ENCODE measurements around the gene BRMS1. TPM values are rescaled to one million over a fixed set of nuclear protein-coding genes. Genes with fewer than 3 reads are reported as not detected.

BRMS1 gene
- total and polyA plus RNA-seq, 4 experiments from 2014 or later: 49.8 to 78.7 (median 60.5) TPM

- H3K9me3 ChIP-seq (ENCODE audit: control insufficient read depth in 1 of 2, low read length in 2 of 2): no peaks in the 10 kb centered on the region
- Mint-ChIP-seq H3K36me3 (peaks cover 0 to 9% of the 10 kb centered on the region in 2 donors), H3K9me3 (peaks cover 0 to 2% (median 0%) of the 10 kb centered on the region in 8 donors), H3K4me1 (peaks cover 19 to 34% (median 27%) of the 10 kb centered on the region in 4 donors), H3K27me3 (no peaks in the 10 kb centered on the region), H3K4me3 (no peak overlapping the region), H3K27ac (peak overlapping the region in 1 of 7 donors; percentile 61)
- no peak overlapping the region for H3K27ac ChIP-seq (ENCODE audit: low read depth, low read length)
- no peak for DNase-seq
- peaks cover 5% of the 10 kb centered on the region for H3K36me3 ChIP-seq (ENCODE audit: insufficient read depth, low read length)
- ChIA-PET CTCF (ENCODE audit: partially characterized antibody) (interaction anchor here (1.8 to 8.6 kb wide), 2 partner anchors 20 to 33 kb away, joined by 4 to 110 read pairs; no protein-coding TSS in a partner anchor), POLR2A (ENCODE audit: partially characterized antibody) (interaction anchor here (0.8 to 1.3 kb wide), 3 partner anchors 12 to 21 kb away, joined by 3 to 4 read pairs (median 3); partner anchors contain the start of gene BRMS1)
- H3K4me3 ChIP-seq (ENCODE audit: low read length in 2 of 2): no peak overlapping the region
- intact Hi-C loops (cut with micrococcal nuclease): no loop called here
- no peaks in the 10 kb centered on the region for H3K27me3 ChIP-seq (ENCODE audit: insufficient read depth, low read length)
- H3K4me1 ChIP-seq (ENCODE audit: insufficient read depth, low read length): peaks cover 31% of the 10 kb centered on the region
Measured at GRCh38 chr11:66332371-66333219, 12.3 kb downstream of the BRMS1 start.

GRCh38 chr11:66331542-66332370 is 13.1 kb downstream of the BRMS1 start:
- ChIA-PET CTCF (ENCODE audit: partially characterized antibody) (interaction anchor here (1.8 to 8.6 kb wide), 2 partner anchors 20 to 32 kb away, joined by 4 to 110 read pairs; no protein-coding TSS in a partner anchor), POLR2A (ENCODE audit: partially characterized antibody) (interaction anchor here (0.8 to 1.3 kb wide), 3 partner anchors 13 to 20 kb away, joined by 3 to 4 read pairs (median 3); partner anchors contain the start of gene BRMS1)
- Mint-ChIP-seq H3K27ac (peak overlapping the region in 1 of 7 donors; percentile 61), H3K9me3 (peaks cover 0 to 2% (median 0%) of the 10 kb centered on the region in 8 donors), H3K27me3 (no peaks in the 10 kb centered on the region), H3K4me1 (peaks cover 19 to 31% (median 26%) of the 10 kb centered on the region in 4 donors), H3K4me3 (no peak overlapping the region), H3K36me3 (peaks cover 0 to 5% of the 10 kb centered on the region in 2 donors)
- DNase-seq: no peak
- Histone ChIP-seq H3K27ac (ENCODE audit: low read depth, low read length) (no peak overlapping the region), H3K36me3 (ENCODE audit: insufficient read depth, low read length) (no peaks in the 10 kb centered on the region), H3K9me3 (ENCODE audit: control insufficient read depth in 1 of 2, low read length in 2 of 2) (no peaks in the 10 kb centered on the region), H3K4me1 (ENCODE audit: insufficient read depth, low read length) (peaks cover 32% of the 10 kb centered on the region), H3K4me3 (ENCODE audit: low read length in 2 of 2) (no peak overlapping the region), H3K27me3 (ENCODE audit: insufficient read depth, low read length) (no peaks in the 10 kb centered on the region)
- intact Hi-C loops (cut with micrococcal nuclease): no loop called here

- H3K4me3 ChIP-seq (ENCODE audit: low read length in 2 of 2): no peak overlapping the region
- peaks cover 30% of the 10 kb centered on the region for H3K4me1 ChIP-seq (ENCODE audit: insufficient read depth, low read length)
- no peaks in the 10 kb centered on the region for H3K36me3 ChIP-seq (ENCODE audit: insufficient read depth, low read length)
- peaks cover 16 to 26% (median 21%) of the 10 kb centered on the region in 4 donors for H3K4me1 Mint-ChIP-seq
- H3K36me3 Mint-ChIP-seq: no peaks in the 10 kb centered on the region
- H3K27me3 Mint-ChIP-seq: no peaks in the 10 kb centered on the region
- no peaks in the 10 kb centered on the region for H3K9me3 ChIP-seq (ENCODE audit: control insufficient read depth in 1 of 2, low read length in 2 of 2)
- H3K9me3 Mint-ChIP-seq: peaks cover 0 to 2% (median 0%) of the 10 kb centered on the region in 8 donors
- intact Hi-C loops (cut with micrococcal nuclease): no loop called here
- DNase-seq: no peak
- H3K27ac ChIP-seq (ENCODE audit: low read depth, low read length): no peak overlapping the region
- no peak overlapping the region for H3K27ac Mint-ChIP-seq
- no peak overlapping the region for H3K4me3 Mint-ChIP-seq
- POLR2A ChIA-PET (ENCODE audit: partially characterized antibody): interaction anchor here (1.2 to 1.3 kb wide), 2 partner anchors 18 to 20 kb away, joined by 3 to 4 read pairs; no protein-coding TSS in a partner anchor
- H3K27me3 ChIP-seq (ENCODE audit: insufficient read depth, low read length): no peaks in the 10 kb centered on the region
- CTCF ChIA-PET (ENCODE audit: partially characterized antibody): interaction anchor here (0.9 to 8.6 kb wide), 3 partner anchors 14 to 31 kb away, joined by 3 to 110 read pairs (median 4); no protein-coding TSS in a partner anchor
Measured at GRCh38 chr11:66330931-66331330, 14.0 kb downstream of the BRMS1 start.

- Mint-ChIP-seq H3K27ac (peak overlapping the region in 1 of 7 donors; percentile 13), H3K4me1 (peaks cover 18 to 27% (median 20%) of the 10 kb centered on the region in 4 donors), H3K9me3 (peaks cover 0 to 2% (median 0%) of the 10 kb centered on the region in 8 donors), H3K36me3 (no peaks in the 10 kb centered on the region), H3K27me3 (no peaks in the 10 kb centered on the region), H3K4me3 (no peak overlapping the region)
- H3K9me3 ChIP-seq (ENCODE audit: control insufficient read depth in 1 of 2, low read length in 2 of 2): no peaks in the 10 kb centered on the region
- no peak overlapping the region for H3K4me3 ChIP-seq (ENCODE audit: low read length in 2 of 2)
- intact Hi-C loops (cut with micrococcal nuclease): loop anchor here (5.0 kb wide), 1 partner anchor 58 kb away; no protein-coding TSS in a partner anchor
- no peak overlapping the region for H3K27ac ChIP-seq (ENCODE audit: low read depth, low read length)
- DNase-seq: no peak
- H3K27me3 ChIP-seq (ENCODE audit: insufficient read depth, low read length): no peaks in the 10 kb centered on the region
- POLR2A ChIA-PET (ENCODE audit: partially characterized antibody): interaction anchor here (2.3 kb wide), 1 partner anchor 17 kb away, joined by 22 read pairs; no protein-coding TSS in a partner anchor
- H3K36me3 ChIP-seq (ENCODE audit: insufficient read depth, low read length): no peaks in the 10 kb centered on the region
- CTCF ChIA-PET (ENCODE audit: partially characterized antibody): interaction anchor here (0.8 to 8.6 kb wide), 5 partner anchors 9 to 59 kb away, joined by 3 to 110 read pairs (median 3); partner anchors contain the start of gene BRMS1
- H3K4me1 ChIP-seq (ENCODE audit: insufficient read depth, low read length): peaks cover 29% of the 10 kb centered on the region
Measured at GRCh38 chr11:66329165-66329673, 15.7 kb downstream of the BRMS1 start.

GRCh38 chr11:66328302-66329144 is 16.4 kb downstream of the BRMS1 start:
- H3K4me3 Mint-ChIP-seq: peak overlapping the region in 7 of 8 donors; percentile 16 to 77 (median 35)
- peaks cover 18 to 27% (median 21%) of the 10 kb centered on the region in 4 donors for H3K4me1 Mint-ChIP-seq
- Histone ChIP-seq H3K4me1 (ENCODE audit: insufficient read depth, low read length) (peaks cover 29% of the 10 kb centered on the region), H3K36me3 (ENCODE audit: insufficient read depth, low read length) (no peaks in the 10 kb centered on the region), H3K9me3 (ENCODE audit: control insufficient read depth in 1 of 2, low read length in 2 of 2) (no peaks in the 10 kb centered on the region), H3K27ac (ENCODE audit: low read depth, low read length) (no peak overlapping the region), H3K27me3 (ENCODE audit: insufficient read depth, low read length) (no peaks in the 10 kb centered on the region), H3K4me3 (ENCODE audit: low read length in 2 of 2) (no peak overlapping the region)
- no peaks in the 10 kb centered on the region for H3K36me3 Mint-ChIP-seq
- H3K9me3 Mint-ChIP-seq: peaks cover 0 to 2% (median 0%) of the 10 kb centered on the region in 8 donors
- CTCF ChIA-PET (ENCODE audit: partially characterized antibody): interaction anchor here (0.8 to 8.6 kb wide), 5 partner anchors 10 to 60 kb away, joined by 3 to 110 read pairs (median 3); partner anchors contain the start of gene BRMS1
- peak; percentile 70 to 82 (median 77) for DNase-seq
- POLR2A ChIA-PET (ENCODE audit: partially characterized antibody): interaction anchor here (2.3 kb wide), 1 partner anchor 17 kb away, joined by 22 read pairs; no protein-coding TSS in a partner anchor
- H3K27ac Mint-ChIP-seq: peak overlapping the region in 6 of 7 donors; percentile 57 to 91 (median 66)
- intact Hi-C loops (cut with micrococcal nuclease): loop anchor here (1.0 to 5.0 kb wide), 3 partner anchors 16 to 106 kb away; no protein-coding TSS in a partner anchor
- H3K27me3 Mint-ChIP-seq: no peaks in the 10 kb centered on the region

- no peaks in the 10 kb centered on the region for H3K9me3 Mint-ChIP-seq
- Histone ChIP-seq H3K4me3 (ENCODE audit: low read length in 2 of 2) (no peak overlapping the region), H3K4me1 (ENCODE audit: insufficient read depth, low read length) (peaks cover 29% of the 10 kb centered on the region), H3K36me3 (ENCODE audit: insufficient read depth, low read length) (no peaks in the 10 kb centered on the region), H3K9me3 (ENCODE audit: control insufficient read depth in 1 of 2, low read length in 2 of 2) (no peaks in the 10 kb centered on the region), H3K27ac (ENCODE audit: low read depth, low read length) (no peak overlapping the region), H3K27me3 (ENCODE audit: insufficient read depth, low read length) (no peaks in the 10 kb centered on the region)
- H3K27ac Mint-ChIP-seq: peak overlapping the region in 6 of 7 donors; percentile 18 to 77 (median 58)
- DNase-seq: peak in 1 of 5 donors; percentile 47
- intact Hi-C loops (cut with micrococcal nuclease): loop anchor here (1.0 to 5.0 kb wide), 3 partner anchors 16 to 106 kb away; no protein-coding TSS in a partner anchor
- no peaks in the 10 kb centered on the region for H3K36me3 Mint-ChIP-seq
- H3K27me3 Mint-ChIP-seq: no peaks in the 10 kb centered on the region
- POLR2A ChIA-PET (ENCODE audit: partially characterized antibody): no interaction called here
- CTCF ChIA-PET (ENCODE audit: partially characterized antibody): no interaction called here
- H3K4me3 Mint-ChIP-seq: peak overlapping the region in 2 of 8 donors; percentile 16 to 76
- peaks cover 18 to 27% (median 22%) of the 10 kb centered on the region in 4 donors for H3K4me1 Mint-ChIP-seq
Measured at GRCh38 chr11:66328031-66328301, 16.9 kb downstream of the BRMS1 start.

Data from CD4-positive, alpha-beta memory T cell (primary cell).